Neural cell (in vitro differentiated cells): Measurements from ENCODE around the gene TMEM164. TPM values are rescaled to one million over a fixed set of nuclear protein-coding genes. Genes with fewer than 3 reads are reported as not detected.

Source experiments
- H2AFZ ChIP-seq: fragments of 200-600, 300-800 bp; sonication (generic), shearing (Covaris generic); 2 replicates; pipeline ENCODE4 v1.6.0; 2014; ENCODE audit warnings: low read depth, mild to moderate bottlenecking, antibody characterized with exemption, low read length, moderate library complexity
- H3F3A ChIP-seq: fragments of 200-600 bp; shearing (Covaris generic); 2 replicates; pipeline ENCODE4 v1.6.1; 2016; ENCODE audit warnings: mild to moderate bottlenecking, moderate library complexity, mixed read lengths, antibody characterized with exemption, low read length; ENCODE audit not compliant: insufficient read depth, poor library complexity, severe bottlenecking
- H3K27ac ChIP-seq: fragments of 200-600, 300-800 bp; sonication (generic), shearing (Covaris generic); 2 replicates; pipeline ENCODE4 v1.5.1; 2014; ENCODE audit warnings: mild to moderate bottlenecking, low read length, moderate library complexity
- H3K27me3 ChIP-seq: fragments of 300-800, 200-600 bp; sonication (generic), shearing (Covaris generic); 2 replicates; pipeline ENCODE4 v1.6.0; 2014; ENCODE audit warnings: mild to moderate bottlenecking, low read depth, low read length, moderate library complexity; ENCODE audit not compliant: insufficient read depth
- H3K36me3 ChIP-seq: fragments of 300-800, 200-600 bp; sonication (generic), shearing (Covaris generic); 2 replicates; pipeline ENCODE4 v1.5.1; 2014; ENCODE audit warnings: mild to moderate bottlenecking, antibody characterized with exemption, low read length, moderate library complexity; ENCODE audit not compliant: insufficient read depth
- H3K4me2 ChIP-seq: fragments of 300-800, 200-600 bp; sonication (generic), shearing (Covaris generic); 2 replicates; pipeline ENCODE4 v1.6.0; 2014; ENCODE audit warnings: mild to moderate bottlenecking, low read length
- H3K4me3 ChIP-seq: fragments of 300-800, 200-600 bp; sonication (generic), shearing (Covaris generic); 2 replicates; pipeline ENCODE4 v1.5.1; 2014; ENCODE audit warnings: mild to moderate bottlenecking, low read length, moderate library complexity
- H3K79me2 ChIP-seq: fragments of 200-600 bp; shearing (Covaris generic); replicated peaks from 2 replicates; pipeline ENCODE4 v1.6.0; 2014; ENCODE audit warnings: mild to moderate bottlenecking, low read length, moderate library complexity; ENCODE audit not compliant: insufficient read depth
- H3K9ac ChIP-seq: fragments of 300-800, 200-600 bp; sonication (generic), shearing (Covaris generic); 2 replicates; pipeline ENCODE4 v1.6.1; 2016; ENCODE audit warnings: mild to moderate bottlenecking, low read length, mixed read lengths
- H3K9me2 ChIP-seq: fragments of 200-600 bp; shearing (Covaris generic); 2 replicates; pipeline ENCODE4 v1.6.1; 2016; ENCODE audit warnings: mild to moderate bottlenecking, low read length, mixed read lengths; ENCODE audit not compliant: insufficient read depth
- H3K9me3 ChIP-seq: fragments of 200-600, 300-800 bp; sonication (generic), shearing (Covaris generic); 2 replicates; pipeline ENCODE4 v1.6.1; 2016; ENCODE audit warnings: mild to moderate bottlenecking, mixed run types, low read length, moderate library complexity, mixed read lengths
- H4K20me1 ChIP-seq: fragments of 200-600 bp; shearing (Covaris generic); 2 replicates; pipeline ENCODE4 v1.6.1; 2016; ENCODE audit warnings: mild to moderate bottlenecking, mixed run types; ENCODE audit not compliant: insufficient read depth
- CTCF ChIP-seq: fragments of 450-650 bp; IDR thresholded peaks from 2 replicates; pipeline ENCODE4 v1.5.1; 2014; ENCODE audit warnings: antibody characterized with exemption, mild to moderate bottlenecking, moderate library complexity; ENCODE audit not compliant: poor library complexity, severe bottlenecking
- EP300 ChIP-seq: fragments of 450-650 bp; conservative IDR thresholded peaks from 2 replicates; pipeline ENCODE4 v1.6.1; 2014; ENCODE audit warnings: antibody characterized with exemption, mild to moderate bottlenecking, moderate library complexity; ENCODE audit not compliant: poor library complexity, severe bottlenecking
- EZH2 ChIP-seq: fragments of 200-600, 300-800 bp; shearing (Covaris generic), sonication (generic); IDR thresholded peaks from 2 replicates; pipeline ENCODE4 v1.6.1; 2014; ENCODE audit warnings: antibody characterized with exemption, low read length, borderline replicate concordance, mild to moderate bottlenecking; ENCODE audit not compliant: insufficient read depth, poor library complexity, severe bottlenecking
- MXI1 ChIP-seq: fragments of 450-650 bp; conservative IDR thresholded peaks from 2 replicates; pipeline ENCODE4 v1.6.1; 2014; ENCODE audit warnings: antibody characterized with exemption, mild to moderate bottlenecking; ENCODE audit not compliant: poor library complexity, severe bottlenecking
- POLR2AphosphoS5 ChIP-seq: IDR thresholded peaks from 2 replicates; pipeline ENCODE4 v1.6.1; 2012
- RAD21 ChIP-seq: fragments of 450-650 bp; conservative IDR thresholded peaks from 2 replicates; pipeline ENCODE4 v1.6.1; 2014; ENCODE audit warnings: antibody characterized with exemption, mild to moderate bottlenecking, moderate library complexity
- REST ChIP-seq: IDR thresholded peaks from 2 replicates; pipeline ENCODE4 v1.6.1; 2012; ENCODE audit warnings: borderline replicate concordance
- SMC3 ChIP-seq: fragments of 450-650 bp; conservative IDR thresholded peaks from 2 replicates; pipeline ENCODE4 v1.6.1; 2014; ENCODE audit warnings: antibody characterized with exemption, mild to moderate bottlenecking, moderate library complexity; ENCODE audit not compliant: poor library complexity
- TAF1 ChIP-seq: IDR thresholded peaks from 2 replicates; pipeline ENCODE4 v1.6.1; 2012; ENCODE audit warnings: low read depth
- polyA plus RNA-seq: library from polyadenylated mRNA; depleted of rRNA; stranded (reverse); fragments of >200 nt; gene quantifications from 2 replicates; pipeline ENCODE4 v1.2.3, GENCODE V29; 2014

The TMEM164 gene
- polyA plus RNA-seq, 1 donor from 2014 or later = 52.8 TPM

- Histone ChIP-seq H3K4me3 (no peak overlapping the region), H3K36me3 (no peaks in the 10 kb centered on the region), H3K27me3 (no peaks in the 10 kb centered on the region), H3K9me3 (no peaks in the 10 kb centered on the region), H3K4me2 (no peak overlapping the region), H3K9me2 (no peaks in the 10 kb centered on the region), H3K9ac (no peak overlapping the region), H3F3A (no peaks in the 10 kb centered on the region), H2AFZ (no peak overlapping the region), H3K79me2 (no peaks in the 10 kb centered on the region), H4K20me1 (no peaks in the 10 kb centered on the region), H3K27ac (no peak overlapping the region)
- no peak for TF ChIP-seq CTCF
- TF ChIP-seq REST = no peak
Measured at GRCh38 chrX:110055616-110056015, 52.7 kb downstream of the TMEM164 start.

GRCh38 chrX:110056419-110056818 lies 53.5 kb downstream of the TMEM164 start:
- H3K27me3 ChIP-seq = no peaks in the 10 kb centered on the region

More at GRCh38 chrX:110056419-110056818, 53.5 kb downstream of the TMEM164 start:
- Histone ChIP-seq H3K4me3 (no peak overlapping the region), H3K36me3 (no peaks in the 10 kb centered on the region), H3K9me3 (no peaks in the 10 kb centered on the region), H2AFZ (no peak overlapping the region), H4K20me1 (no peaks in the 10 kb centered on the region), H3F3A (no peaks in the 10 kb centered on the region), H3K9ac (no peak overlapping the region), H3K27ac (no peak overlapping the region), H3K4me2 (no peak overlapping the region), H3K79me2 (no peaks in the 10 kb centered on the region), H3K9me2 (no peaks in the 10 kb centered on the region)
- TF ChIP-seq TAF1 (no peak), REST (no peak), CTCF (no peak), MXI1 (no peak), EP300 (no peak), RAD21 (no peak), EZH2 (no peak), SMC3 (no peak), POLR2AphosphoS5 (no peak)
